ENCODE results near the gene SLC40A1.

SLC40A1 gene

GRCh38 chr2:189544318-189545042 is 36.1 kb downstream of the SLC40A1 start:
- no peak for DNase-seq (ENCODE audit: extremely low spot score, insufficient read length, low read depth)
- FAIRE-seq = no peak

GRCh38 chr2:189543367-189543766 is 37.2 kb downstream of the SLC40A1 start:
- no peak for DNase-seq (ENCODE audit: extremely low spot score, insufficient read length, low read depth)
- no peak for FAIRE-seq

GRCh38 chr2:189542145-189542882 is 38.3 kb downstream of the SLC40A1 start:
- DNase-seq (ENCODE audit: extremely low spot score, insufficient read length, low read depth) (no peak), FAIRE-seq (no peak)

GRCh38 chr2:189541591-189541990 is 39.0 kb downstream of the SLC40A1 start:
- DNase-seq (ENCODE audit: extremely low spot score, insufficient read length, low read depth) (no peak), FAIRE-seq (peak; percentile 9)

- DNase-seq (ENCODE audit: extremely low spot score, insufficient read length, low read depth) = no peak
- FAIRE-seq = no peak
These were observed 40.0 kb downstream of the SLC40A1 start for GRCh38 chr2:189540551-189540950.

GRCh38 chr2:189538402-189538801 is 42.2 kb downstream of the SLC40A1 start:
- FAIRE-seq (no peak), DNase-seq (ENCODE audit: extremely low spot score, insufficient read length, low read depth) (no peak)

GRCh38 chr2:189536830-189537229 is 43.8 kb downstream of the SLC40A1 start:
- no peak for FAIRE-seq
- DNase-seq (ENCODE audit: extremely low spot score, insufficient read length, low read depth) = no peak

GRCh38 chr2:189534854-189535832 is 45.4 kb downstream of the SLC40A1 start:
- DNase-seq (ENCODE audit: extremely low spot score, insufficient read length, low read depth) (no peak), FAIRE-seq (no peak)

GRCh38 chr2:189533288-189534035 is 47.1 kb downstream of the SLC40A1 start:
- FAIRE-seq = no peak
- no peak for DNase-seq (ENCODE audit: extremely low spot score, insufficient read length, low read depth)

GRCh38 chr2:189530965-189531637 is 49.5 kb downstream of the SLC40A1 start:
- FAIRE-seq (no peak), DNase-seq (ENCODE audit: extremely low spot score, insufficient read length, low read depth) (no peak)

- no peak for FAIRE-seq
- DNase-seq (ENCODE audit: extremely low spot score, insufficient read length, low read depth) = no peak
These were observed 52.0 kb downstream of the SLC40A1 start for GRCh38 chr2:189528617-189529016.

- FAIRE-seq = no peak
- DNase-seq (ENCODE audit: extremely low spot score, insufficient read length, low read depth) = no peak
These were observed 52.6 kb downstream of the SLC40A1 start for GRCh38 chr2:189527812-189528592.

- DNase-seq (ENCODE audit: extremely low spot score, insufficient read length, low read depth) (no peak), FAIRE-seq (no peak)
These were observed 53.4 kb downstream of the SLC40A1 start for GRCh38 chr2:189527041-189527750.

- no peak for FAIRE-seq
- no peak for DNase-seq (ENCODE audit: extremely low spot score, insufficient read length, low read depth)
These were observed 54.3 kb downstream of the SLC40A1 start for GRCh38 chr2:189526241-189526640.

GRCh38 chr2:189524746-189525145 is 55.8 kb downstream of the SLC40A1 start:
- FAIRE-seq = no peak
- DNase-seq (ENCODE audit: extremely low spot score, insufficient read length, low read depth) = no peak

GRCh38 chr2:189522435-189523151 is 58.0 kb downstream of the SLC40A1 start:
- FAIRE-seq (no peak), DNase-seq (ENCODE audit: extremely low spot score, insufficient read length, low read depth) (no peak)

- no peak for DNase-seq (ENCODE audit: extremely low spot score, insufficient read length, low read depth)
- FAIRE-seq = no peak
These were observed 58.7 kb downstream of the SLC40A1 start for GRCh38 chr2:189521699-189522434.
